Measurements from ENCODE around the gene SEPTIN12. TPM values are rescaled to one million over a fixed set of nuclear protein-coding genes. Genes with fewer than 3 reads are reported as not detected.

Gene SEPTIN12, protein sequence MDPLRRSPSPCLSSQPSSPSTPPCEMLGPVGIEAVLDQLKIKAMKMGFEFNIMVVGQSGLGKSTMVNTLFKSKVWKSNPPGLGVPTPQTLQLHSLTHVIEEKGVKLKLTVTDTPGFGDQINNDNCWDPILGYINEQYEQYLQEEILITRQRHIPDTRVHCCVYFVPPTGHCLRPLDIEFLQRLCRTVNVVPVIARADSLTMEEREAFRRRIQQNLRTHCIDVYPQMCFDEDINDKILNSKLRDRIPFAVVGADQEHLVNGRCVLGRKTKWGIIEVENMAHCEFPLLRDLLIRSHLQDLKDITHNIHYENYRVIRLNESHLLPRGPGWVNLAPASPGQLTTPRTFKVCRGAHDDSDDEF
- not detected in 2 replicates for total RNA-seq

GRCh38 chr16:4787627-4788482, at the start of gene SEPTIN12:
Gene SEPTIN12 (minus strand): TSS chr16:4788345. CDS start chr16:4787645, 700 bp downstream.
- DNase-seq (ENCODE audit: low read depth), result no peak
- H3K4me3 ChIP-seq (ENCODE audit: low read depth, low read length), result no peak within 1 kb of the TSS
- TF ChIP-seq, protein P1, sequence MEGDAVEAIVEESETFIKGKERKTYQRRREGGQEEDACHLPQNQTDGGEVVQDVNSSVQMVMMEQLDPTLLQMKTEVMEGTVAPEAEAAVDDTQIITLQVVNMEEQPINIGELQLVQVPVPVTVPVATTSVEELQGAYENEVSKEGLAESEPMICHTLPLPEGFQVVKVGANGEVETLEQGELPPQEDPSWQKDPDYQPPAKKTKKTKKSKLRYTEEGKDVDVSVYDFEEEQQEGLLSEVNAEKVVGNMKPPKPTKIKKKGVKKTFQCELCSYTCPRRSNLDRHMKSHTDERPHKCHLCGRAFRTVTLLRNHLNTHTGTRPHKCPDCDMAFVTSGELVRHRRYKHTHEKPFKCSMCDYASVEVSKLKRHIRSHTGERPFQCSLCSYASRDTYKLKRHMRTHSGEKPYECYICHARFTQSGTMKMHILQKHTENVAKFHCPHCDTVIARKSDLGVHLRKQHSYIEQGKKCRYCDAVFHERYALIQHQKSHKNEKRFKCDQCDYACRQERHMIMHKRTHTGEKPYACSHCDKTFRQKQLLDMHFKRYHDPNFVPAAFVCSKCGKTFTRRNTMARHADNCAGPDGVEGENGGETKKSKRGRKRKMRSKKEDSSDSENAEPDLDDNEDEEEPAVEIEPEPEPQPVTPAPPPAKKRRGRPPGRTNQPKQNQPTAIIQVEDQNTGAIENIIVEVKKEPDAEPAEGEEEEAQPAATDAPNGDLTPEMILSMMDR (conservative IDR thresholded peaks at IDR 0.05; ENCODE audit: low read depth, low read length), result no peak

DNA sequence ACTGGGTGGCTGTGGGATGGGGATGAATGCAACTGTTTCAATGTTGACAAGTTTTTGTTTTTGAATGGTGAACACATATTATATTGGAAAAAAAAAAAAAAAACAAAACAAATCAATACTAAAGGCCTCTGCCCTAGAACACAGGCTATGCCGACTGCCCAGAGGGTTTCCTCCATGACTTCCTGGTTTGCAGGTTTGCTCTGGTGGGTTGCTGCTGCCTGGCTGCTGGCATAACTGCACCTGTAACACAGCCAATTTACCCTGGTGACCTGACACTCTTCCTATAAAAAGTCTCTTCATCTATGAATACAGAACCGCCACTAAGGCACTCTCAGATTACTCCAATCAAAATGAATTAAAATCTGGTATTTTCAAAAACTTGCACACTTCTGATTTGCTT, 48.6 kb upstream of the SEPTIN12 start:
- H3K4me3 ChIP-seq (ENCODE audit: low read depth, low read length), result no peak overlapping the region
- TF ChIP-seq, protein P1 (conservative IDR thresholded peaks at IDR 0.05; ENCODE audit: low read depth, low read length), result no peak
- DNase-seq (ENCODE audit: low read depth), result no peak

GRCh38 chr16:4833584-4833983, 45.4 kb upstream of the SEPTIN12 start:
- no peak for DNase-seq (ENCODE audit: low read depth)
- TF ChIP-seq, protein P1 (conservative IDR thresholded peaks at IDR 0.05; ENCODE audit: low read depth, low read length), result no peak
- no peak overlapping the region for H3K4me3 ChIP-seq (ENCODE audit: low read depth, low read length)

DNA sequence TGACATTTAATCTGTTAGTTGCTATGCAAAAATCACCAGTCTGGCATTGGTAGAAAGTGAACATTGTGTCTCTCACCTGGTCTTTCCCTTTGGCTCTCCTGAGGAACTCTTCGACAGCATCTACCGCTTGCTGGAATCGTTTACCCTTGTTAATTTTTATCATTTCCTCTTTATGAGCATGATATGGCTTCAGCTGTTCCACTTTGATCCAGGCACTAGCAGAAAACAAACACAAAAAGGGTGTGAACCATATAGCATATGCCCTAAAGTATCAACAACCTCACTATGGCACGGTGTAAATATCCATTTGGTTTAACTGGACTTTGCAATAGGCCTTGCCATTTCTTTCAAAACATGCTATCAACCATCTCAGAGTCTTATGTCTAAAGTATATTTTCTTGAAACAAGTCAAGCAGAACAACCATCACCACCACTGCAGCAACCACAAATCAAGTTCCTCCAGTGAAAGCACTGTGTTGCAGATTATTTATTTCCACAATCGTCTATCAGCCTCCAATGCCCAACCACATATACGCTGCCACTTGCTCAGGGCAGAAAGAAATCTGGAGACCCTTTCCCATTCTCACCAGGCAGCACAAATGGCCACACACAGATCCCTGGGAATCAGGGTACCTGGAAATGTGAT, 44.7 kb upstream of the SEPTIN12 start:
- DNase-seq (ENCODE audit: low read depth), result no peak
- no peak overlapping the region for H3K4me3 ChIP-seq (ENCODE audit: low read depth, low read length)
- TF ChIP-seq, protein P1 (conservative IDR thresholded peaks at IDR 0.05; ENCODE audit: low read depth, low read length), result no peak

GRCh38 chr16:4831616-4832015, 43.5 kb upstream of the SEPTIN12 start:
- TF ChIP-seq, protein P1 (conservative IDR thresholded peaks at IDR 0.05; ENCODE audit: low read depth, low read length), result no peak
- no peak overlapping the region for H3K4me3 ChIP-seq (ENCODE audit: low read depth, low read length)
- DNase-seq (ENCODE audit: low read depth), result no peak

DNA sequence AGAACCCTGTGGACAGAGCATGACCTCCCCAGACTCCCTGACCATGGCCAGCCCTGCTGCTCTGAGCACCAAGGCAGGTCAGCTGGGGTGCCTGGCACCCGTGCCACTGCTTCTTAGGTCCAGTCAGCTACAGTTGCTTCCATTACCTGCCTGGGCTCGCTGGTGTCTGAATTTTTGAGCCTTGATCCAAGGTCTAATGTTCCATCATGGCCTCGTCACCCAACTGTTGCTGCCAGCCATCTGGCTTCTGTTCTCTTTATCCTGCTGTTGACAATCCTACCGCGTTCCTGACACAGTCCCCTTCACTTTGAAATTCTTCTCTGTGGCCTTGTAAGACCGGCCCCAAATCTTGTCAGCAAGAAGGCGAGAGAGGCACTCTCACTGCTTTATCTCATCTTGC, 42.3 kb upstream of the SEPTIN12 start:
- TF ChIP-seq, protein P1 (conservative IDR thresholded peaks at IDR 0.05; ENCODE audit: low read depth, low read length), result no peak
- no peak for DNase-seq (ENCODE audit: low read depth)
- H3K4me3 ChIP-seq (ENCODE audit: low read depth, low read length), result no peak overlapping the region

All from epithelial cell of proximal tubule (primary cell).